ENCODE results near the gene SDHAF3.

The SDHAF3 gene

GRCh38 chr7:97218767-97219166, 101.3 kb downstream of the SDHAF3 start:
- DNase-seq (ENCODE audit: low read depth in 3 of 3), result no peak

GRCh38 chr7:97219237-97219636, 101.7 kb downstream of the SDHAF3 start:
- no peak for DNase-seq (ENCODE audit: low read depth in 3 of 3)

GRCh38 chr7:97224316-97224715, 106.8 kb downstream of the SDHAF3 start:
- no peak for DNase-seq (ENCODE audit: low read depth in 3 of 3)

GRCh38 chr7:97226541-97226940, 109.0 kb downstream of the SDHAF3 start:
- DNase-seq (ENCODE audit: low read depth in 3 of 3), result no peak

Data from stimulated activated CD4-positive, alpha-beta T cell treated with anti-CD3 and anti-CD28 coated beads, TNF-alpha, amount 100 ng/mL, for 24 hours (primary cell).